NCI-H82 treated with DMSO at 0.1 percent for 48 hours (cell line): ENCODE results near the gene BCAS3.
"Not testable (repeated sequence)": the region's sequence is repeated elsewhere in the genome, so short reads cannot be mapped to it uniquely, and the experiment has no call there.

Experiments
- DNase-seq: peaks from one replicate; lab custom pipeline; 2025; ENCODE audit not compliant: unreplicated experiment; lab: John Stamatoyannopoulos, UW

BCAS3 gene

GRCh38 chr17:60744355-60744966 is 66.8 kb downstream of the BCAS3 start:
- DNase-seq = no peak

GRCh38 chr17:60745544-60745943 is 67.9 kb downstream of the BCAS3 start:
- no peak for DNase-seq

- no peak for DNase-seq
These were observed 69.6 kb downstream of the BCAS3 start for GRCh38 chr17:60747069-60747808.

- no peak for DNase-seq
These were observed 70.6 kb downstream of the BCAS3 start for GRCh38 chr17:60748204-60748603.

GRCh38 chr17:60749050-60749449 is 71.4 kb downstream of the BCAS3 start:
- DNase-seq = no peak

- DNase-seq = no peak
These were observed 72.1 kb downstream of the BCAS3 start for GRCh38 chr17:60749708-60750107.

GRCh38 chr17:60750640-60751039 is 73.0 kb downstream of the BCAS3 start:
- no peak for DNase-seq

GRCh38 chr17:60751884-60752283 is 74.2 kb downstream of the BCAS3 start:
- DNase-seq = no peak

GRCh38 chr17:60752873-60753577 is 75.4 kb downstream of the BCAS3 start:
- DNase-seq = no peak

GRCh38 chr17:60754057-60754604 is 76.5 kb downstream of the BCAS3 start:
- no peak for DNase-seq

- DNase-seq = not testable (repeated sequence)
These were observed 79.1 kb downstream of the BCAS3 start for GRCh38 chr17:60756798-60757197.

GRCh38 chr17:60757437-60757836 is 79.8 kb downstream of the BCAS3 start:
- no peak for DNase-seq

- DNase-seq = no peak
These were observed 82.1 kb downstream of the BCAS3 start for GRCh38 chr17:60759756-60760155.

- not testable (repeated sequence) for DNase-seq
These were observed 83.7 kb downstream of the BCAS3 start for GRCh38 chr17:60761301-60761700.

- DNase-seq = no peak
These were observed 89.1 kb downstream of the BCAS3 start for GRCh38 chr17:60766778-60767190.

GRCh38 chr17:60767744-60768308 is 90.2 kb downstream of the BCAS3 start:
- no peak for DNase-seq

GRCh38 chr17:60769327-60769726 is 91.7 kb downstream of the BCAS3 start:
- DNase-seq = no peak

GRCh38 chr17:60770946-60771422 is 93.3 kb downstream of the BCAS3 start:
- DNase-seq = no peak

GRCh38 chr17:60771621-60772020 is 94.0 kb downstream of the BCAS3 start:
- not testable (repeated sequence) for DNase-seq

GRCh38 chr17:60773552-60773951 is 95.9 kb downstream of the BCAS3 start:
- no peak for DNase-seq

- no peak for DNase-seq
These were observed 104.3 kb downstream of the BCAS3 start for GRCh38 chr17:60781880-60782412.
